ENCODE measurements around the gene AQR.

Gene AQR

DNA sequence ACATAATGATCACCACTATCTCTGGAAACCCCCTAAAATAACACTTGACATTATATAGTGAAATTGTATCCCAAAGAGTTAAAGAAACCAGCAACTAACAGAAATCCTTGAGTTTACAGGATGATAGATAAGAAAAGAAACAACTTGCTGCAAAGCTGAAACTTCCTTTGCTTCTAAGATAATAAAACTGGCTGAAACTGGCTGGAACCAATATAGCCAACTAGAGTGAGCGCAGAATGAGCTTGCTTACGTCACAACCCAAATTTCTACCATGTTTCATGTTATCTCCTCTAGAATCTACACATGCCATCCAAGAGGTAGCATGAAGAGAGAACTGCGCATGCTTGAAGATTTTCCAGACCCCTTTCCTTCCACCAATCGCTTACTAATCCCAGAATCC, 90.4 kb downstream of the AQR start:
- DNase-seq (ENCODE audit: low read depth in 3 of 3) = no peak

DNA sequence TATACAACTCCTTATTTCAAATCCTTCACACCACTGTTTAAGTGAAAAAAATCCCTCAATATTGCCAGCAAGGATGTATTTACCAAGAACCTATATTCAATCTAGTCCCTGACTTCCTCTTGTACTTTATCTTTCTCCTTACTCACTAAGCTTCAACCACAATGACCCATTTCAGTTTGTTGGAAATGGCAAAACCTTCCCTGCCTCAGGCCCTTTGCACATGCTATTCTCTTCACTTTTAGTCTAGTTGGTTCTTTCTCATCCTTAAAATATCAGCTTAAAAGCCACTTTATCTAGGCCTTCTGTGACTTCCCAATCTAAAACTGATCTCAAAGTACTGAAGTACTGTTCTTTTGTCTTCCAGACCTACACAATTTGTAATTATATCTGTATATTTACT, 92.9 kb downstream of the AQR start:
- no peak for DNase-seq (ENCODE audit: low read depth in 3 of 3)

DNA sequence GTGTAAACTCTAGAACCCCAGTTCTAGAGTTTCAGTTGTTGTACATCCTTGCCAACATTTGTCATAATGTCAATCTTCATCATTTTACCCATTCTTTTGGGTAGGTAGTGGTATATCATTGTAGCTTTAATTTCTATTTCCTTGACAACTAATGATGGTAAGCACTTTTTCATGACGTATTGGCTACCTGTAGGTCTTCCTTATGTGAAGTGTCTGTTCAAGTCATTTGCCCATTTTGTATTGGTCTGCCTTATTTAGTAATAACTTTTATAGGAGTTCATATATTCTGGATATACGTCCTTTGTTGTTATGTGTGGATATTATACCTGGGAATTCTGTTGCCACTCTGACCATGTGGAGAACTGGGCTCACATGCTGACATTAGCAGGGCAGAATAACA, 100.4 kb downstream of the AQR start:
- DNase-seq (ENCODE audit: low read depth in 3 of 3) = no peak

DNA sequence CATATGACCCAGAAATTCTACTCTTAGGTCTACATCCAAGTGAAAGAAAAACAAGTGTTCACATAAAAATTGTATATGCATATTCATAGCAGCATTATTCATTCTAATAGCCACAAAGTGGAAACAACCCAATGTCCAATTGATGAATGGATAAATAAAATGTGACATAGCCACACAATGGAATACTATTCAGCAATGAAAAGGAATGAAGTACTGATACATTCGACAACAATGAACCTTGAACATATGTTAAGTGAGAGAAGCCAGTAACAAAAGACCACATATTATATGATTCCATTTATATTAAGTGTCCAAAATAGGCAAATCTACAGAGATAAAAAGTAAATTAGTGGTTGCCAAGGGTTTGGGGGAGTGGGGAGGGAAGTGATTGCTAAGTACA, 104.0 kb downstream of the AQR start:
- DNase-seq (ENCODE audit: low read depth in 3 of 3) = no peak

DNA sequence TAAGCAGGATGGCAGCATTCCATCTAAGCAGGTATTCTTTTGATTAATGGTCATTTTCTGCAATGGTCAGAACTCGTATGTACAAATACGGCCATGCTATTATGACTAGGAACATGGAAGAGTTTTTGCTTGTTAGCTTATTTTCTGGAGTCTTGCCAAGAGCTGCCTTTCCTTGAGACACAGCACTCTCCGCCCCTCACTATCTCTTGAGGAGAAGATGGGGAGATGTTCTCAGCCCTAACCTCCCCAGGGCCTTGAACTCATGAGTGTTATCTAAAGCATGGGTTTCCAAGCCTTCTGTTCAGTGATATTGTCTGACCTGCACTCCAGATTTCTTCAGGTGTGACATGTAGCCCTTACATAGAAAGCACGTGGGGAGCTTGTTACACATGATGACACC, 108.3 kb downstream of the AQR start:
- no peak for DNase-seq (ENCODE audit: low read depth in 3 of 3)

DNA sequence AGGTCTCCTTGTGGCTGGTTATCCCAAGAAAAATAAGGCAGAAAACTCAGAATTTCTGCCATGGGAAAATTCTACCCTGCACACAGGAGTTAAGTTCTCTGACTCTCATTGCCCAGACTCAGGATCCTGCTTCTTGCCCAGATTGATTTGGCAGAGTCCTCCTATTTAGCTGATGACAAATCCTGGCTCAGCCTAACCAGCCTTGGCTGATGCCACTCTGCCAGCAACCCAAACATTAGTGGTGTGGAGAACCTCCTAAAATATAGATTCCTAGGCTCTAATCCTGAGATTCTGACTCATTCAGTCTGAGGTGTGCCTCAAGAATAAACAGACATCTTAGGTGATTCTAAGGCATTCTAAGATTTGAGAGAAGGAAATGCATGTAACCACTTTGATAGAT, 113.6 kb downstream of the AQR start:
- no peak for DNase-seq (ENCODE audit: low read depth in 3 of 3)

DNA sequence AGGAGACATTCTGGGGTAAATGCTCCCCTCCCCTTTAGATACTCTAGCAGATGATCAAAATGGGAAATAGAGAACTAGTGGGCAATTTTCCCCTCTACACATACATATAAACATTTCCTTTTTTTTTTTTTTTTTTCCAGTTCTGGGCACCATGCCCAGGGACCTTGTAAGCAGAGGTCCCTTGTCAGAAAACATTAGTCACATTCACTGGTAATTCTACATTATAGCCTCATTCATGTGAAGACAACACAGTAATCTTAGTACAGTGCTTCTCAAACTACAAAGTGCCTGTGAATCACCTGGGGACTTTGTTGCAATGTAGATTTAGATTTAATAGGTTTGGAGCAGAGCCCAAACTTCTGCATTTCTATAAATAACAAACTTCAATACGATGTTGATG, 114.1 kb downstream of the AQR start:
- no peak for DNase-seq (ENCODE audit: low read depth in 3 of 3)

DNA sequence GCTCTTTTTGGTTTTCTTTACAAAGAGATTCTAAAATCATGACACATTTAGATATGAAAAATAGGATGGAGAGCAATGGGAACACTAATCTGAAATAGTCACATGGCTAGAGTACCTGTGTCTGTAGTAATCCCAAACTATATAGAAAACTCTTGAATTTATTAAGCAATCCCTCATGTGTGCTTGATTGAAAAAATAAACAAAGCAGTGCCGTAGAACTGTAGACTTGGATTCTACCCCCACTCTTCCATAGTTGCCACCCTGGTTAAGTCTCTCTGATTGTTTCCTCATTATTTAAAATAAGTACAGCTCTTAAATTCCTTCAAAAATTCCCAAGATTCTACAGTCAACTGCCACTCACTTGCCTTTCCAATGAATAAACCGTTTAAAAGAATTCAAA, 115.3 kb downstream of the AQR start:
- DNase-seq (ENCODE audit: low read depth in 3 of 3) = no peak

DNA sequence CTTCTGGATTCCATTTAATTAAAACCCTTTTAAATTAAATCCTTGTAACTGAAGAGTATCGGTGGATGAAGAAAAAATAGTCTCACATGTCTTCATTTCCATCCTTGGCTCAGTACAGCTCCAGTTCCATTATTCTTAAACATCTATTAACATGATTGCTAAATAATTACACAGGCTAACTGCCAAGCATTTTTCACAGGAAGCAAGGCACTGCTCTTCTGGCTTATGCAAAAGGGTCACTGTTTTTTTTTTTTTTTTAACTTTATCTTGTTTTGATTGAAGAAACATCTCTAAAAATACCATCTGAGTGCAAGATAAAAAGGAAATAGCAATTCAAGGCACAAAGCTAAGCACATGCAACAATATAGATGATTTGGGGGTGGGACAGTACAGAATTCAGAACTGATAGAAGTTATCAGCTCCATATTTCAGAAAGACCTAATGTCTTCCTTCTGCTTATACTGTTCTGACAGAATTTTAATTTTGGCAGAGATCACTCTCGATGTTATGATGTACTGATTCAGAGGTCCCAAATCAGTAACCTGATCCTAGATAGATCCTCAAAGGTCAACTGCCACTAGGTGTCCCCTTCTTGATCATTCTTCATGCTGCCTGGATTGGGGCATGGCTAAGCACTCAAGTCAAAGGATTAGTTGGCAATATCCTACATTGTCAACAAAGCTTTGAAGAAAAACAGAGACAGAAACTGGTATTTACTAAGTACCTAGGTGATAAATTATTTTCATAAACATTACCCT, 116.4 kb downstream of the AQR start:
- no peak for DNase-seq (ENCODE audit: low read depth in 3 of 3)

DNA sequence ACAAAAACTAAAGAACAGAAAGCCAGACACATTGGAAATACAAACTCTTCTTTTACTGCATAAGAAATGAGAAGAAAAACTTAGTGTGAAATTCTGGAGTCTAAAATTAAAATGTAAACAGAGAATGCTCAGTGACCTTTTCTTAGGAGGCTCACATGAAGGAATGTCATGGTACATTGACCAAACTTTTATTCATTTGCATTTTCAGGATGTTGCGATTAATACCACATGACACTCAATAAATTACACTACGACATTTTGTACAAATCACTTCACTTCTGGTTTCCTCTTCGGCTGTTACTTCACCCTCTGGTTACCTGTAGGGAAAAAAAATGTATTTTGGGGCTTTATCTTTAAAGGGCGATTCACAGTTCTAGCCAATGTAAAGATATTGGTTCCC, 117.8 kb downstream of the AQR start:
- DNase-seq (ENCODE audit: low read depth in 3 of 3) = no peak

DNA sequence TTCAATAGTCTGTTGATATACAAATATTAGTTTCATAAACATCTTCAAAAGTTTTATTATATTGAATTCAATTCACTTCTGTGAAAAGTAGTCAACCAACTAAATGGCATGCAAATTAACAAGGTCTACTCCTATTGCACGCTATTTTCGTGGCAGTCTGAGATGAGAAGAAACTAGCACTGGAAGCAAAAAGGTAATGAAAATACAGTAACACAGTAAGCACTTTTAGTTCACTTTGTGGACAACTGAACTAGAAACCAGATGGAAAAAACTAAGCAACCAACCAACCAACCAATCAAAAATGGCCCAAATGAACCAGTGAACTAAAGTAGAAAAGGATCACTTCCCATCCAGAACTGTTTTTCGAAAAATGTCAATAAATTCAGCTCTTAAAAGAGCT, 118.5 kb downstream of the AQR start:
- no peak for DNase-seq (ENCODE audit: low read depth in 3 of 3)

DNA sequence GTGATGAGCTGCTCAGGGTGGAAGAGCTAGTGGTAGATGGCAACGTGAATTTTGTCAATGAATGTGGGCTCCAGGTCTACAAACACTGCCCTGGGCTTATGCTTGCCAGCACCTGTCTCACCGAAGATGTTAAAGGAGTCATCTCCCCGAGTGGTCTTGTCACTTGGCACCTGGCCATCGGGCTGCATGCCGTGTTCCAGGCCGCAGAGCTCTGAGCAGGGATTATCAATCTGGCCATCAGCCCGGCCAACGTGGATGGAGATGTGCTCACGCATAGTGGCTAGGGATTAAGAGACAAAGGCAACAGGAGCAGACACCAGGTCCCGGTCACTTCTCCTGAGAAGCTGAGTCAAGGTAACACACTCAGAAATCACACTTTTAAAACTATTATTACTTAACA, 119.4 kb downstream of the AQR start:
- DNase-seq (ENCODE audit: low read depth in 3 of 3) = no peak

DNA sequence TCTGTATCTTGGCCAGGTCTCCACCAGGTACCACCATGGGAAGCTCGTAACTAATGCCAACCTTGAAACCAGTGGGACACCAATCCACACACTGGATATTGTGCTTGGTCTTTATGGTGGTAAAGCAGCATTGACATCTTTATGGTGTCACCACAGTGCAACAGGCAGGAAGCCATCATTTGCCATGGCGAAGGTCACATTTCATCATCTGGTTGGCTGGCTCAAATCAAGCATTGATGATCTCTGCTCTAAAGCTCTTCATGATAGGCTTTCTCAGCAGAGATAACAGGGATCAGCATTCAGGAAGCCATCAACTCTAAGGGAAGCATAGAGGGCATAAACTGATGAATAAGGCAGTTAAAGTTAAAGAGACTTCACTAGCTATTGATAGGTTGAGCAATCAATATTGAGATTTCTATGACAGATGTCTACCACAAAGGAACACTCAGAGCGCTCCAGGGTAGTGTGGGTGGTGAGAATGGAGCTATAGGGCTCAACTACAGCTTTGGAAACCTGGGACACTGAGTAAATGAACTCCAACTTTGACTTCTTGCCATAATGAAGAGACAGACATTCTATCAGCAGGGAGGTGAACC, 120.1 kb downstream of the AQR start:
- no peak for DNase-seq (ENCODE audit: low read depth in 3 of 3)

DNA sequence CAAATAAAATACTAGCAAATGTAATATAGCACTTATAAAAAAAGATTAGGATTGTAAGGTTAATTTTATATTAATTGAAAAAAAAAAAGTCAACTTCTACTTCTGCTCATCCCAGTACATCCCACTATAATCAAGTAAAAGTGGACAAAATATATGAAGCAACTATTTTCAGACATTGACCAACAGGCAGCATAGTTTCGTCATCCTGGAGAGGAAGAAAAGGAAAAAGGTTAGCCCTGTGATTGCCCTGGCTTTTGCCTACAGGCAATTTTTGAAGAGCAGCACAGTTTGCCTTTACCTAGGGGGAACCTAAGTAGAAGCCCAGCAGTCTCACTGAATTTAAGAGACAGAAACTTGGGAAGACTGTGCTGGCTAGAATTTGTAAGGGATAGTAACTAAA, 121.9 kb downstream of the AQR start:
- no peak for DNase-seq (ENCODE audit: low read depth in 3 of 3)

DNA sequence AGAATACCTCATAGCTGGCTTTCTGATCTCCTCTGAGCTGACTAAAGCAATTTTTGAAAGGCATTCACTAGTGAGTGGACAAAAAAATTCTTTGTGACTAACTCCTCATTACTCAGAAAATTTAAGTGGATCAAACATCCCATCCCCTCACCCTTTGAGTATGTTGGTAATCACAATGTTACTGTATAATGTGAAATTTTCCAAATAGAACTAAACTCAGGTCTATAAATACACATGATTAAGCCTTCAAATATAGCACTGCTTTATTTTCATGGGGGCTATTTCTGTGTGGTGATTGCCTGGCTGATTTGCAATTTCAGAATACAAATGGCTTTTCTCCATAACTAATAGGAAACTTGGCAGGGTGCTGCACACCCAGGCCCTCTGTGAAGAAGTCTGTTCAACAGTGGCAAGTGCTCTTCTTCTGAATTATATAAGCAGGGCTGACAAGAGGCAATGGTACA, 128.2 kb downstream of the AQR start:
- no peak for DNase-seq (ENCODE audit: low read depth in 3 of 3)

DNA sequence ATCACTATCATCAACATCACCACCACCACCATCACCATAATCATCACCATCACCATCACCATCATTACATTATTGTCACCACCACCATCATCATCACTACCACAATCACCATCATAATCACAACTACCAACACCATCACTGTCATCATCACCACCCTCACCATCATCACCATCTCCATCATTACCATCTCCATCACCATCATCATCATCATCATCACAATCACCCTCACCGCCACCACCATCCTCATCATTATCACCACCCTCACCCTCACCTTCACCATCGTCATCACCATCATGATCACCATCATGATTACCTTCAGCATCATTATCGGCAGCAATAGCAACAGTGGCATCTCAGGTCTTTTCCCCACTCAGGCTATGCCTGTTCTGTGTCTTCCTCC, 131.3 kb downstream of the AQR start:
- no peak for DNase-seq (ENCODE audit: low read depth in 3 of 3)

DNA sequence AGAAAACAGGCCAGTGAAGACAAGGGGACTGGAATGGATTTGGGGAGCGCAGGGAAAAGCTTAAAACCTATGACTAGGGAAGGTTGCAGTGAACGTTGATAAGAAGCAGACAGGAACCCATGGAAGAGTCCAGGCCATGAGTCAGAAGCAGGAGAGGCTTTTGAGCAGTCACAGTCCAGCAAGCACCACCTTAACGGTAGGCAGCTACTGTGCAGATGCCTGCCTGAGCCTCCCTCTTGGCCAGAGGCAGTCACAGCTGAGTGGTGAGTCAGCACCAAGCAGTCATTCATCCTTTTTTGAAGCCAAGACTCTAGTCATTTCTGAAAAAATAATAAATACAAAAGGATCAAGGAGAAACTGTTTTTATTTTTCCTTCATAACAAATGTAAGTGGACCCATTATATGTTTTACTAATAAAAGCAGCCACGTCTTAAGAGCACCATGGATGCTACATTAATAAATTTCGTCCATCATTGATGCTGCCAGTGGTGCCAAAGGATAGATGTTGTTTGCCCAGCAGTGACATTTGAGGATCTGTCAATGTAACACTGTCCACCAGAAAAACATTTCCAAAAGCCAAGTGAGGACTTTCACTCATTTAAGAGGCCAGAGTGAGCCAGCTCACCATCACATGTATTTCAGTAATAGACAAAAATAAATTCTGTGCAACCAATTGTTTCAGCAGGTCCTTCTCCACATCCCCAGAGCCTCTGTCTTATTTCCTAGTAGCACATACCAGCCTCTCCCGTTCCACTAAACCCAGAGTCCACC, 132.1 kb downstream of the AQR start:
- DNase-seq (ENCODE audit: low read depth in 3 of 3) = no peak

DNA sequence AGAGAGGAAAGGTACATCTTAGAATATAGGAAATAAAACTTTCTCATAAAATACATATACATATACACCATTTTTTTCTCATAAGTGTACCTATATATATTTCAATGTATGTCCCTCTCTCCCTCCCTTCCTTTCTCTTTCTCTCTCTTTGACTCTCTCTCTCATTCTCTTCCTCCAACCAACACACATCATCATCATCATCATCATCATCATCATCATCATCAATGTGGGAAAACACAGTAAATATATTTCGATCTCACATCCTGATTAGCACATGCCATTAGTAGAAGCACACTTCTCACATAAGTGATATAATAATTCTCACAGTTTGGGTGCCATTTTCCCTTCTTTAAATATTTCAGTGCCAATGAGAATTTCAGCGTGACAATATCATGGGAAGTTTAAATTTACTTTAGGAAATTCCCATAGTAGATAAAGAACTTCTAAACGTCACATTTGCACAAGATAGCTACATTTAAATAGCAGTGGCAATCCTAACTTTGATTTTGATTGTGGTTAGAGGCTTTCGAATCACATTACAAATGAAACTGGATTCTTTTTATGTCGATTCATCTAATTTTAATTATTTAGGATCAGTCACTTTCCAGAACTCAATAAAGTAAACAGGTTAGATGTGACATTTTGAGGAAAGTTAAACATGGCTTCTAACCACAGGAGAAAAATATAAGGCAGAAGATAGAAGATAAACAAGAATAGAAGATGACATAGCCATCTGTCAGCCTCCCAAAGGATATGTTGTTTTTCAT, 141.2 kb downstream of the AQR start:
- DNase-seq (ENCODE audit: low read depth in 3 of 3) = no peak

DNA sequence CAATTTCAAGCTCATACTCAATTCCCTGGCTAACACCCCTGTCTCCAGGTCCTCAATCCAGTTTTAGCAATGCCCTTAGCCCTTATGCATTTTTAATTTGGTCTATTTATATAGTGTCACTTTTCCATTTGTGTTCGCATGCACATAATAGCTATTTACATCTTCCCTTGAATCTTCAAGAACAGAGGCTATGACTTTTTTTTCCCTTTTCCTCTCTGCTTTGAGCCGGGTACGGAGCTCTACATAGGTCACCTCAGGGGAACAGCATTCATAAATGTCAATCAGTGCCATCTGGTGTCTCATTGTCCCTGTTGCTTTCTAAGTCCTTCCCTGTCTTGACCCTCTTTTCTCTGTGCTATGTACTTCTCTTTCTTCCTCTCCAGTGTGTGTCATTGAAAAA, 147.7 kb downstream of the AQR start:
- DNase-seq (ENCODE audit: low read depth in 3 of 3) = no peak

DNA sequence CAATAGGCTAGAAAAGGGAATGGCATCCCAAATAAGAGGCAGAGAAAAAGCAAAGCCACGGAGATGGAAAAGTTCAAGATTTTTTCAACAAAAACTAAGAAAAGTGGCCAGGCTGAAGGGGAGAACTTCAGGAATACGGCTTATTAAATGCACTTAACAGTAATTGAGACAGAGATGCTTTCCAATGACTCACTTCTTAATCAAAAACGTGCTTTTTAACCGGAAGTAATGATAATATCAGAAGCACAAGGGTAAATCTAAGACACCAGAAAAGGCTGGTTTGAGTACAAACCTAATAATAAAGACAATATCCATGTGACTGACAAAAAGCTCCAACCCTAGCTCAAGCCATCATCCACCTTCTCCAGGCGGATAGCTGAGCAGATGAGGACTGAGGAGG, 149.4 kb downstream of the AQR start:
- DNase-seq (ENCODE audit: low read depth in 3 of 3) = no peak

DNA sequence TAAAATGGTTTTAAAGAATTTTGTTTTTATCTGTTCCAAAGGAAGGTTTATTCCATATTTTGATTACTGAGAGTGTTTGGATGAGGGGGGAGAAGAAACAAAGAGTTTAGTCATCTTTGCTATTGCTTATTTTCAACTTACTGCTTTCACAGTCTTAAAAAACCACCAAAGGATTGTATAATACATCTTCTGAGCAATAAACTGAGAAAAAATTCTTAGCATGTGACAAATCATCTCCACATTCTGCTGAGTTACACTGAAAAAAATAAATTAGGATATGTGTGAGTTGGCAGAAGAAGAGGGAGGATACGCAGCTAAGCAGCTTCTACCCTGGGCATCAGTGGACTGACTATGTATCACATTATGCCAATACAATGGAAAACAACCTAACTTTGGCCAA, 151.0 kb downstream of the AQR start:
- DNase-seq (ENCODE audit: low read depth in 3 of 3) = no peak

DNA sequence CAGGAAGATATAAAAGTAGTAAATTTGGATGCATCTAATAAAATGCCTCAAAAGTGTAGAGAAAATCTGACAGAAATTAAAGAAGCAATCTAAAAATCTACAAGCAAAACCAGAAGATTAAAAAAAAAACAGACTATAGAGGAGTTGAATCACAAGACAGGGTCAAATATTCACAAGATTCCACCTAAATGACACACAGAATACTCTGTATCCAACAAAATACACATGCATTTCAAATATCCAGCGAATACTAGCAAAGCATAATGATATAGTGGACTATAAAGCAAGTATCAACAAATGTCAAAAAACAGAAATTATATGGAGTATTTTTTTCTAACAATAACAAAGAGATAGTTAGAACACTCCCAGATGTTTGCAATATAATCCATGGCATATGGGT, 153.7 kb downstream of the AQR start:
- no peak for DNase-seq (ENCODE audit: low read depth in 3 of 3)
